Activated CD4-positive, CD25-positive, alpha-beta regulatory T cell treated with anti-CD3 and anti-CD28 coated beads, Interleukin-2, amount 50 U/mL, for 72 hours (primary cell): ENCODE results near the gene MYCL.
"Not testable (repeated sequence)": the region's sequence is repeated elsewhere in the genome, so short reads cannot be mapped to it uniquely, and the experiment has no call there.

ENCODE experiments used
- DNase-seq: peaks from one replicate; pipeline ENCODE4 v3.0.0; 2021

MYCL gene

GRCh38 chr1:39915499-39916129 lies 13.9 kb upstream of the MYCL start:
- DNase-seq = no peak

- not testable (repeated sequence) for DNase-seq
Observed at GRCh38 chr1:39913136-39913535, 11.4 kb upstream of the MYCL start.

- no peak for DNase-seq
Observed at GRCh38 chr1:39910263-39910662, 8.5 kb upstream of the MYCL start.

- DNase-seq = no peak
Observed at GRCh38 chr1:39908534-39908933, 6.8 kb upstream of the MYCL start.

GRCh38 chr1:39907528-39908453 lies 6.1 kb upstream of the MYCL start:
- no peak for DNase-seq

GRCh38 chr1:39905172-39905571 lies 3.5 kb upstream of the MYCL start:
- DNase-seq = no peak

- no peak for DNase-seq
Observed at GRCh38 chr1:39902460-39902807, 717 bp upstream of the MYCL start.

- DNase-seq = peak; percentile 33
Observed at GRCh38 chr1:39901464-39901713, 328 bp downstream of the MYCL start.

GRCh38 chr1:39900662-39901463 lies 854 bp downstream of the MYCL start:
- no peak for DNase-seq

GRCh38 chr1:39899611-39900538 lies 1.8 kb downstream of the MYCL start:
- DNase-seq = no peak

GRCh38 chr1:39898648-39899603 lies 2.8 kb downstream of the MYCL start:
- no peak for DNase-seq

- DNase-seq = no peak
Observed at GRCh38 chr1:39898191-39898590, 3.5 kb downstream of the MYCL start.

GRCh38 chr1:39896909-39897685 lies 4.6 kb downstream of the MYCL start:
- no peak for DNase-seq

GRCh38 chr1:39895731-39896480 lies 5.8 kb downstream of the MYCL start:
- no peak for DNase-seq

- no peak for DNase-seq
Observed at GRCh38 chr1:39894884-39895495, 6.7 kb downstream of the MYCL start.

GRCh38 chr1:39892601-39893595 lies 8.8 kb downstream of the MYCL start:
- DNase-seq = no peak

- no peak for DNase-seq
Observed at GRCh38 chr1:39890880-39891279, 10.8 kb downstream of the MYCL start.

- DNase-seq = no peak
Observed at GRCh38 chr1:39890273-39890672, 11.4 kb downstream of the MYCL start.
